ENCODE results near the gene HS6ST3.
"Not testable (repeated sequence)": the region's sequence is repeated elsewhere in the genome, so short reads cannot be mapped to it uniquely, and the experiment has no call there.

Gene HS6ST3

GRCh38 chr13:96089749-96090239 lies at the start of gene HS6ST3:
Gene HS6ST3 (plus strand): TSS chr13:96090107.
- peak in 6 of 14 donors; percentile 7 to 15 (median 10) for DNase-seq

- DNase-seq = no peak
Observed at GRCh38 chr13:96041326-96042110, 48.4 kb upstream of the HS6ST3 start.

DNA sequence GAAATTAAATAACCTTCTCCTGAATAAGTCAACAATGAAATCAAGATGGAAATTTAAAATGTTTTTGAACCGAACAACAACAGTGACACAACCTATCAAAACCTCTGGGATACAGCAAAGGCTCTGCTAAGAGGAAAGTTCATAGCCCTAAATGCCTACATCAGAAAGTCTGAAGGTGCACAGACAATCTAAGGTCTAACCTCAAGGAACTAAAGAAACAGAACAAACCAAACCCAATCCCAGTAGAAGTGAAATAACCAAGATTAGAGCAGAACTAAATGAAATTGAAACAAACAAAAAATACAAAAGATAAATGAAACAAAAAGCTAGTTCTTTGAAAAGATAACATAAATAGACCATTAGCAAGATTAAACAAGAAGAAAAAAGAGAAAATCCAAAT lies 45.7 kb upstream of the HS6ST3 start:
- DNase-seq = no peak

DNA sequence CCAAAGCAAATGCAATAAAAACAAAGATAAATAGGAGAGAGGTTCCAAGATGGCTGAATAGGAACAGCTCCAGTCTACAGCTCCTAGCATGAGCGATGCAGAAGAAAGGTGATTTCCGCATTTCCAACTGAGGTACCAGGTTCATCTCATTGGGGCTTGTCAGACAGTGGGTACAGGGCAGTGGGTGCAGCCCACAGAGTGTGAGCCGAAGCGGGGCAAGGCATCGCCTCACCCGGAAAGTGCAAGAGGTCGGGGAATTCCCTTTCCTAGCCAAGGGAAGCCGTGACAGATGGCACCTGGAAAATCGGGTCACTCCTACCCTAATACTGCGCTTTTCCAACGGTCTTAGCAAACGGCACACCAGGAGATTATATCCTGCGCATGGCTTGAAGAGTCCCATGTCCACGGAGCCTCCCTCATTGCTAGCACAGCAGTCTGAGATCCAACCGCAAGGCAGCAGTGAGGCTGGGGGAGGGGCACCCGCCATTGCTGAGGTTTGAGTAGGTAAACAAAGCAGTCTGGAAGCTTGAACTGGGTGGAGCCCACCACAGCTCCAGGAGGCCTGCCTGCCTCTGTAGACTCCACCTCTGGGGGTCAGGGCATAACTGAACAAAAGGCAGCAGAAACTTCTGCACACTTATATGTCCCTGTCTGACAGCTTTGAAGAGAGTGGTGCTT lies 43.3 kb upstream of the HS6ST3 start:
- DNase-seq = not testable (repeated sequence)

DNA sequence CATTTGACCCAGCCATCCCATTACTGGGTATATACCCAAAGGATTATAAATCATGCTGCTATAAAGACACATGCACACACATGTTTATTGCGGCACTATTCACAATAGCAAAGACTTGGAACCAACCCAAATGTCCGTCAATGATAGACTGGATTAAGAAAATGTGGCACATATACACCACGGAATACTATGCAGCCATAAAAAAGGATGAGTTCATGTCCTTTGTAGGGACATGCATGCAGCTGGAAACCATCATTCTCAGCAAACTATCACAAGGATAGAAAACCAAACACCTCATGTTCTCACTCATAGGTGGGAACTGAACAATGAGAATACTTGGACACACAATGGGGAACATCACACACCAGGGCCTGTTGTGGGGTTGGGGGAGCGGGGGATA lies 39.0 kb upstream of the HS6ST3 start:
- not testable (repeated sequence) for DNase-seq

DNA sequence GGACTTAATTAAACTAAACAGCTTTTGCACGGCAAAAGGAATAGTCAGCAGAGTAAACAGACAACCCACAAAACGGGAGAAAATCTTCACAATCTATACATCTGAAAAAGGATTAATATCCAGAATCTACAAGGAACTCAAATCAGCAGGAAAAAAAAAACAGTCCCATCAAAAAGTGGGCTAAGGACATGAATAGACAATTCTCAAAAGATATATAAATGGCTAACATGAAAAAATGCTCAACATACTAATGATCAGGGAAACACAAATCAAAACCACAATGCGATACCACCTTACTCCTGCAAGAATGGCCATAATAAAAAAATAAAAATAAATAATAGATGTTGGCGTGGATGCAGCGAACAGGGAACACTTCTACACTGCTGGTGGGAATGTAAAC lies 38.4 kb upstream of the HS6ST3 start:
- DNase-seq = not testable (repeated sequence)

DNA sequence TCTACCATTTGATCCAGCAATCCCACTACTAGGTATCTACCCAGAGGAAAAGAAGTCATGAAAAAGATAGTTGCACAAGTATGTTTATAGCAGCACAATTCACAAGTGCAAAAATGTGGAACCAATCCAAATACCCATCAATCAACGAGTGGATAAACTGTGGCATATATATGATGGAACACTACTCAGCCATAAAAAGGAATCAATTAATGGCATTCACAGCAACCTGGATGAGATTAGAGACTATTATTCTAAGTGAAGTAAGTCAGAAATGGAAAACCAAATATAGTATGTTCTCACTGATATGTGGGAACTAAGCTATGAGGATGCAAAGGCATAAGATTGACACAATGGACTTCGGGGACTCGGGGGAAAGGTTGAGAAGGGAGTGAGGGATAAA lies 38.0 kb upstream of the HS6ST3 start:
- not testable (repeated sequence) for DNase-seq

GRCh38 chr13:96052656-96053002 lies 37.3 kb upstream of the HS6ST3 start:
- DNase-seq = no peak

- DNase-seq = peak; percentile 29 to 94 (median 81)
Observed at GRCh38 chr13:96053003-96053703, 36.8 kb upstream of the HS6ST3 start, which contains the start of gene UGGT2. Gene UGGT2 (minus strand): TSS chr13:96053401. CDS start chr13:96053312, 89 bp downstream.

- DNase-seq = no peak
Observed at GRCh38 chr13:96065849-96066248, 24.1 kb upstream of the HS6ST3 start.

DNA sequence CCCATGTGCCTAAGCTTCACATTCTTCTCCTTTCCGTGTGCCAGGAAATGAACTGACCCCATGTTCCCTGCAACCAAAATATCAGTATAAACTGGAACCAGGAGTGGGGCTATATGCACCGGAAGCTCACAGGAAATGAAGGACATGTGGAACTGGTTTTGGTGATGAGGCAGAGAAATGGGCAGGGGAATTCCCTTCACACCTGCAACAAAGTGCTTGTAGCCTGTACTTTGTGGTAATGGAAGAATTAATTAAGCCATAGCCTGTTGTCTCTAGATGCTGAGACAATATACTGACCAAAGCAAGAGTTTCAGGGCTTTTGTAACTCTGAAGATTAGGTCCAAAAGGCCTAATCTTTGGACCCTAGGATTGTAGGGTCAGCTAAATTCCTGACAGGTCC lies 21.2 kb upstream of the HS6ST3 start:
- DNase-seq = no peak

GRCh38 chr13:96071504-96071903 lies 18.4 kb upstream of the HS6ST3 start:
- DNase-seq = no peak

- DNase-seq = no peak
Observed at GRCh38 chr13:96072392-96072791, 17.5 kb upstream of the HS6ST3 start.

DNA sequence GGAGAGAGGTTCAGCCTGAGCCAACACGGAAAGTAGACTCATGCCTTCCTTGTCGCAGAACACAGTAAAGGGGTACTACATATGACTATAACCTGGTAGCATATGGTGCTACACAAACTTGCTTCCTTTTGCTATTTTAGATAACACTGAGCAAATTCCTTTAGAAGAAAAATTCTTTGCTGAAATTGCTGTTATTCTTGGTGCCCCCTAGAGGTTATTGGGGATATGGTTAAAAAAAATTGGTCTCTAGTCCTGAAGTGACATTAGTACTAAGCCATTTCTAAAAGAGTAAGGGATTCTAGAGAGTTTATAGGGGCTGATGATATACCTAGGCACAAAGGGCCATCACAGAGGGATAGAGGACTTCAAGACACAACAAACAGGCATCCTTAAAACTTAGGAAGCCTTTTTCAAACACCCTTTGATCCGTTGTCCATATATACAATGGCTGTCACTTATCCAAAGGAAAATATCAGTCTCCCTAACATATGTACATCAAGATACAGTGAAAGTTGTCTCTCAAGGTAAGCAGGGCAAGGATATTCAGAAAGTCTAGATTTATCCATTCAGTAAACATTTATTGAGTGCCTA lies 13.9 kb upstream of the HS6ST3 start:
- no peak for DNase-seq

GRCh38 chr13:96080676-96081075 lies 9.2 kb upstream of the HS6ST3 start:
- no peak for DNase-seq

DNA sequence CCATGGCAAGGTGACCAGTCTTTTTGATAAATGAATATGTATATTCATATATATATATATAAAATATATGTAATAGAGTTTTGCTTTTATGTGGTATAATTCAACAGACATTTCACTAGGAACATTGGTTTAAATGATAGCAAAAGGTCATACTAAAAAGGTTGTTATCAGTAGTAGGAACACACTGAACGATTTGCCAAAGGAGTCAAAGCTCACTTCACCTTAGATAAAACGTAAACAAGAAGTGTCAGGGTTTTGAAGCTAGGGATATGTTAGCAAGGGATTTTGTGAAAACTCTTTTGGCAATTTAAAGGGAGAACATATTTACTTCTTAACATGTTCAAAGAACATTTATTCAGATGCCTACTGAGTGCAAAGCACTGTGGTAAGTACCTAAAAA lies 8.0 kb upstream of the HS6ST3 start:
- DNase-seq = no peak

DNA sequence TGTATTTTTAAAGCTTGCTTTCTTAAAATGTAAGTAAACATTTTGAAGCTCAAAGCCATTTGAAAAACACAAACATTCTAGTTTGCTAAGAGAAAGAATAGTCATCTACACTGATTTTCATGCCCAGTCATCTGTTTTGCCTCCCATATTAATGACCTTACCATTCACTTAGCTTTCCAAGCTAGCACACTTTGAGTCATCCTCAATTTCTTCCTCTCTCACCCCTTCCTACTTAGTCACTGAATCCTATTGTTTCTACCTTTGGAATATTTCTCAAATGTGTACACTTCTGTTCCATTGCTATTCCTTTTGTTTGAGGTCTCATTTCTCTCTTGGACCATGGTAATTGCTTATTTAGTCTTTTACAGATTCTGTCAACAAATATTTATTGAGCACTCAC lies 7.3 kb upstream of the HS6ST3 start:
- no peak for DNase-seq

- DNase-seq = no peak
Observed at GRCh38 chr13:96086736-96087135, 3.2 kb upstream of the HS6ST3 start.

DNA sequence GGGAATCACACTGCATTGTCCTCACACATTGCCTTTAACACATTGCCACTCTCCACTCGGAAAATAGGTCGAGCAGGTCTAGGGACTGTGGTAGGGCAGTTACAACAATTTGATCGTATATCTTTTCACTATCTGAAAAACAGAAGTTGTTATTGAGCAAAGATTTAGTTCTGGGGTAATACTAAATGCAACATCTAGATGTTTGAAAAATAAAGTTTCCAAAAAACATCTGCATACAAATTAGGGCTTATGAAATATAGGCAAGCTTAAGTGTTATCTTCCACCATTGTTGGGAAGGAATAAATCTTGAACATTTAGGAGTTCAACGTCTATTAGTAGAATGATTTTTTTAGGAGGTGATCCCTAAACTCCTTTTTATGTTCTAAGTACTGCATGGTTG lies 768 bp upstream of the HS6ST3 start:
- no peak for DNase-seq

- peak in 2 of 14 donors; percentile 6 to 12 for DNase-seq
Observed at GRCh38 chr13:96090240-96091101, 564 bp downstream of the HS6ST3 start.

Data from C1 segment of cervical spinal cord (tissue), 14 donors.